Measurements from ENCODE around the gene SFSWAP. TPM values are rescaled to one million over a fixed set of nuclear protein-coding genes. Genes with fewer than 3 reads are reported as not detected.

SFSWAP gene
- total and polyA plus RNA-seq, 2 of the 8 experiments (the other 6 are each of a cell fraction or from before 2014, with no cell fraction given): 36.5 to 49.5 TPM

DNA sequence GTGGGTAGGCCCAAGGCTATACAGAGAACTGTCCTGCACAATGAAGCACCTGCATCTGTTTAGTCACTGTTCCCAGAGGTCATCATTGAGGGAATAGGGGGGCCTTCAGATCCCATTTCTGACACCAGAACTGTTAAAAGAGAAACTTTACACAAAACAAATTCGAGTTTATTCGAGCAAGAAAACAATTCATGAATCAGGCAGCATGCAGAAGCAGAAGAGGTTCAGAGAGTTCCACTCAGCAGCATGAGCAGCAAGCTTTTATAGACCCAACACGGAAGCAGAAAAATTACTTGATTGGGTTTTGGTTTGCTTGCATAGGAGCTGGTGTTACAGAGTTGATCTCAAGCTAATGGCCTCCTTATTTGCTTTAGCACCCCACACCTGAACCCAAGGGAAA lies 1.7 kb upstream of the SFSWAP start:
- DNase-seq (ENCODE audit: low read depth in 1 of 2, low spot score in 2 of 2) (no peak), FAIRE-seq (no peak)
- H3K4me2 ChIP-seq (ENCODE audit: insufficient read depth in 1 of 2, low read depth in 2 of 2, low read length in 2 of 2): peak overlapping the region in 1 of 2 experiments; percentile 71; a peak in 1 of 4 replicates
- H3K27me3 ChIP-seq (replicated peaks in 1 of 4; ENCODE audit: control insufficient read depth in 3 of 4, extremely low read depth in 1 of 4, insufficient read depth in 3 of 4, low read length in 3 of 4): no peaks in the 10 kb centered on the region
- ChIA-PET CTCF (ENCODE audit: partially characterized antibody) (interaction anchor here (0.7 to 2.7 kb wide), 3 partner anchors 12 to 215 kb away, joined by 3 to 8 read pairs (median 3); no protein-coding TSS in a partner anchor), POLR2A (ENCODE audit: partially characterized antibody) (interaction anchor here (1.2 to 1.3 kb wide), 2 partner anchors 25 to 145 kb away, joined by 3 read pairs; no protein-coding TSS in a partner anchor)
- peaks cover 5 to 6% of the 10 kb centered on the region in 2 experiments for H4K20me1 ChIP-seq (replicated peaks in 1 of 2; ENCODE audit: control insufficient read depth in 1 of 2, insufficient read depth in 2 of 2, low read length in 2 of 2)
- no peak overlapping the region for H2AFZ ChIP-seq (ENCODE audit: low read length)
- H3K18ac ChIP-seq (ENCODE audit: extremely low read depth, low read length): no peak overlapping the region
- H4K91ac ChIP-seq (replicated peaks; ENCODE audit: insufficient read length, low read length): no peak overlapping the region
- peaks cover 9% of the 10 kb centered on the region; the same call in 1 of the 2 replicates for H3K23me2 ChIP-seq (ENCODE audit: low read depth, low read length)
- H3K23ac ChIP-seq (ENCODE audit: insufficient read length): no peak overlapping the region
- peaks cover 2 to 5% (median 3%) of the 10 kb centered on the region in 4 experiments; a peak in 5 of 8 replicates for H3K36me3 ChIP-seq (ENCODE audit: control insufficient read depth in 2 of 4, insufficient read depth in 4 of 4, low read length in 3 of 4)
- H2BK5ac ChIP-seq (ENCODE audit: low read depth, low read length): no peak overlapping the region
- no peak overlapping the region for H4K8ac ChIP-seq (ENCODE audit: extremely low read depth, insufficient read depth, low read length)
- no peak overlapping the region for H2BK20ac ChIP-seq (ENCODE audit: low read length)
- peaks cover 15 to 28% of the 10 kb centered on the region in 2 experiments for H3K79me2 ChIP-seq (ENCODE audit: control insufficient read depth in 1 of 2, insufficient read depth in 2 of 2, low read length in 2 of 2)
- H3K4me3 ChIP-seq (ENCODE audit: extremely low read depth in 1 of 4, insufficient read depth in 2 of 4, low read depth in 3 of 4, low read length in 4 of 4): no peak overlapping the region
- no peak overlapping the region for H2AK5ac ChIP-seq (ENCODE audit: low read depth, low read length)
- H3K79me1 ChIP-seq (ENCODE audit: low read depth, low read length): no peaks in the 10 kb centered on the region; the same call in 1 of the 2 replicates
- no peak overlapping the region for H3K27ac ChIP-seq (ENCODE audit: low read depth, low read length)
- no peak overlapping the region for H3K4ac ChIP-seq (replicated peaks; ENCODE audit: insufficient read length, low read depth, low read length)
- no peak overlapping the region for H2BK15ac ChIP-seq (ENCODE audit: low read length)
- H3K9ac ChIP-seq (replicated peaks in 1 of 4; ENCODE audit: extremely low read depth in 1 of 4, low read depth in 3 of 4, low read length in 3 of 4): no peak overlapping the region
- H3K56ac ChIP-seq (replicated peaks; ENCODE audit: insufficient read length, low read depth, low read length): no peak overlapping the region
- H2BK12ac ChIP-seq (ENCODE audit: low read depth, low read length): peak overlapping the region; percentile 29; the same call in 1 of the 2 replicates
- H3K9me3 ChIP-seq (ENCODE audit: insufficient read depth in 2 of 2, low read depth in 1 of 2, low read length in 1 of 2): 0 out of 4 replicates have a peak, but pooled peaks cover 0 to 3% of the 10 kb centered on the region in 2 experiments
- no peak overlapping the region for H4K5ac ChIP-seq (ENCODE audit: insufficient read length, low read depth, low read length)
- no peak overlapping the region for H2BK120ac ChIP-seq (replicated peaks; ENCODE audit: low read depth, low read length)
- WGBS, 2 experiments (ENCODE audit: extremely low coverage in 1 of 2, insufficient coverage in 1 of 2, insufficient read length in 1 of 2, insufficient replicate concordance in 2 of 2, low coverage in 1 of 2, low lambda C conversion rate in 2 of 2, missing lambda C conversion rate in 1 of 2): 88% methylated on average over 3 of the region's 3 CpGs; no CpG with 5 or more reads in 1 of the 2 experiments
- H3K14ac ChIP-seq (ENCODE audit: insufficient read length): no peak overlapping the region
- peaks cover 0 to 4% (median 1%) of the 10 kb centered on the region in 4 experiments; a peak in 6 of 7 replicates for H3K4me1 ChIP-seq (replicated peaks in 1 of 4; ENCODE audit: control insufficient read depth in 3 of 4, insufficient read depth in 4 of 4, low read length in 3 of 4)
- TF ChIP-seq, protein P1, sequence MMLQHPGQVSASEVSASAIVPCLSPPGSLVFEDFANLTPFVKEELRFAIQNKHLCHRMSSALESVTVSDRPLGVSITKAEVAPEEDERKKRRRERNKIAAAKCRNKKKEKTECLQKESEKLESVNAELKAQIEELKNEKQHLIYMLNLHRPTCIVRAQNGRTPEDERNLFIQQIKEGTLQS (IDR thresholded peaks at IDR 0.05; ENCODE audit: insufficient read depth, low read depth, low read length): no peak
- TF ChIP-seq SAP30 (IDR thresholded peaks at IDR 0.05; ENCODE audit: insufficient read depth, insufficient replicate concordance, low read length) (no peak), YY1 (IDR thresholded peaks at IDR 0.05; ENCODE audit: low read depth, low read length) (no peak), FOSL1 (IDR thresholded peaks at IDR 0.05; ENCODE audit: insufficient read depth, low read depth, low read length) (no peak), CHD2 (IDR thresholded peaks at IDR 0.05; ENCODE audit: low read length) (no peak), KDM5A (IDR thresholded peaks at IDR 0.05; ENCODE audit: low read length) (no peak), SRF (IDR thresholded peaks at IDR 0.05; ENCODE audit: low read depth, low read length) (no peak), SIRT6 (IDR thresholded peaks at IDR 0.05; ENCODE audit: low read length) (no peak), RXRA (IDR thresholded peaks at IDR 0.05; ENCODE audit: insufficient read depth, low read depth, low read length) (no peak), GTF2F1 (IDR thresholded peaks at IDR 0.05; ENCODE audit: borderline replicate concordance, low read depth, low read length) (no peak), RFX5 (IDR thresholded peaks at IDR 0.05; ENCODE audit: borderline replicate concordance, low read depth, low read length) (no peak), CHD1 (IDR thresholded peaks at IDR 0.05; ENCODE audit: low read depth, low read length) (no peak)
- TF ChIP-seq, protein P2, sequence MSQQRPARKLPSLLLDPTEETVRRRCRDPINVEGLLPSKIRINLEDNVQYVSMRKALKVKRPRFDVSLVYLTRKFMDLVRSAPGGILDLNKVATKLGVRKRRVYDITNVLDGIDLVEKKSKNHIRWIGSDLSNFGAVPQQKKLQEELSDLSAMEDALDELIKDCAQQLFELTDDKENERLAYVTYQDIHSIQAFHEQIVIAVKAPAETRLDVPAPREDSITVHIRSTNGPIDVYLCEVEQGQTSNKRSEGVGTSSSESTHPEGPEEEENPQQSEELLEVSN (IDR thresholded peaks at IDR 0.05): no peak
